Cardiac muscle cell (in vitro differentiated cells and primary cell): Measurements from ENCODE around the gene HSF5. TPM values are rescaled to one million over a fixed set of nuclear protein-coding genes. Genes with fewer than 3 reads are reported as not detected.
A peak's percentile ranks its signal among the peaks of the same experiment; 100 is the strongest.

ENCODE experiments used
- DNase-seq, 2 donors: peaks; one replicate each; pipeline versions ENCODE4 v3.0.0 to v3.0.0-alpha.2; 2010 to 2017; ENCODE audit warnings: low read depth in 1 of 2, low spot score in 1 of 2
- H3K27ac ChIP-seq: fragments of 200-600 bp; sonication (generic); 2 replicates; pipeline ENCODE4 v1.5.1; 2016
- H3K27me3 ChIP-seq: fragments of 200-600 bp; sonication (generic); 2 replicates; pipeline ENCODE4 v1.6.0; 2016; ENCODE audit warnings: control low read depth
- H3K36me3 ChIP-seq: fragments of 200-600 bp; sonication (generic); 2 replicates; pipeline ENCODE4 v1.5.1; 2016; ENCODE audit warnings: control low read depth
- H3K4me1 ChIP-seq: fragments of 200-600 bp; sonication (generic); 2 replicates; pipeline ENCODE4 v1.8.1; 2017; ENCODE audit warnings: low read depth, mild to moderate bottlenecking, mixed run types
- H3K4me3 ChIP-seq: fragments of 200-600 bp; sonication (generic); 2 replicates; pipeline ENCODE4 v1.5.1; 2016; ENCODE audit warnings: mild to moderate bottlenecking
- H3K9me3 ChIP-seq: fragments of 200-600 bp; sonication (generic); 2 replicates; pipeline ENCODE4 v1.5.1; 2017; ENCODE audit warnings: low read depth, mild to moderate bottlenecking, control low read depth
- CTCF ChIP-seq: IDR thresholded peaks from 2 replicates; pipeline ENCODE4 v1.5.1; 2012; ENCODE audit warnings: low read depth, mild to moderate bottlenecking, low read length
- polyA plus RNA-seq: library from polyadenylated mRNA; unstranded; fragments of >200 nt; fragmentation: Nextera tagmentation; extraction: Ambion mirVana; gene quantifications from 2 replicates; pipeline ENCODE4 v1.2.1, GENCODE V29; 2016
- total RNA-seq: library from RNA; depleted of rRNA; stranded (reverse); fragments of >200 nt; gene quantifications from 2 replicates; pipeline ENCODE4 v1.2.3, GENCODE V29; 2016

HSF5 gene
- total and polyA plus RNA-seq, 2 experiments from 2014 or later: 0.03 TPM; not detected in 1

GRCh38 chr17:58521680-58522079 lies 33.5 kb upstream of the HSF5 start:
- H3K4me1 ChIP-seq: peaks cover 8% of the 10 kb centered on the region
- TF ChIP-seq CTCF: no peak
- H3K36me3 ChIP-seq: no peaks in the 10 kb centered on the region
- no peaks in the 10 kb centered on the region for H3K9me3 ChIP-seq
- no peaks in the 10 kb centered on the region for H3K27me3 ChIP-seq
- H3K4me3 ChIP-seq: no peak overlapping the region
- DNase-seq: no peak
- H3K27ac ChIP-seq: no peak overlapping the region

GRCh38 chr17:58520843-58521430 lies 32.7 kb upstream of the HSF5 start:
- H3K4me3 ChIP-seq: no peak overlapping the region
- peak; percentile 43 to 52 for DNase-seq
- no peak overlapping the region for H3K27ac ChIP-seq
- TF ChIP-seq CTCF: peak; percentile 50
- no peaks in the 10 kb centered on the region for H3K36me3 ChIP-seq
- no peaks in the 10 kb centered on the region for H3K9me3 ChIP-seq
- H3K4me1 ChIP-seq: peaks cover 9% of the 10 kb centered on the region
- no peaks in the 10 kb centered on the region for H3K27me3 ChIP-seq

GRCh38 chr17:58517928-58518609 lies 29.9 kb upstream of the HSF5 start:
- peak; percentile 100 for DNase-seq
- H3K27me3 ChIP-seq: no peaks in the 10 kb centered on the region
- H3K4me3 ChIP-seq: peak overlapping the region; percentile 89
- H3K27ac ChIP-seq: peak overlapping the region; percentile 95
- H3K36me3 ChIP-seq: no peaks in the 10 kb centered on the region
- peaks cover 13% of the 10 kb centered on the region for H3K4me1 ChIP-seq
- TF ChIP-seq CTCF: no peak
- H3K9me3 ChIP-seq: no peaks in the 10 kb centered on the region

GRCh38 chr17:58517378-58517927 lies 29.2 kb upstream of the HSF5 start:
- H3K27me3 ChIP-seq: no peaks in the 10 kb centered on the region
- H3K9me3 ChIP-seq: no peaks in the 10 kb centered on the region
- no peak for DNase-seq
- peak overlapping the region; percentile 95 for H3K27ac ChIP-seq
- no peaks in the 10 kb centered on the region for H3K36me3 ChIP-seq
- peak overlapping the region; percentile 78 for H3K4me3 ChIP-seq
- no peak for TF ChIP-seq CTCF
- peaks cover 13% of the 10 kb centered on the region for H3K4me1 ChIP-seq

GRCh38 chr17:58516644-58517377 lies 28.6 kb upstream of the HSF5 start:
- no peaks in the 10 kb centered on the region for H3K9me3 ChIP-seq
- no peaks in the 10 kb centered on the region for H3K36me3 ChIP-seq
- TF ChIP-seq CTCF: no peak
- peak overlapping the region; percentile 78 for H3K4me3 ChIP-seq
- H3K27ac ChIP-seq: peak overlapping the region; percentile 95
- H3K4me1 ChIP-seq: peaks cover 13% of the 10 kb centered on the region
- no peak for DNase-seq
- H3K27me3 ChIP-seq: no peaks in the 10 kb centered on the region
